GM21786 (cell line): ENCODE measurements around the gene TUBB4B.
"Not testable (repeated sequence)": the region's sequence is repeated elsewhere in the genome, so short reads cannot be mapped to it uniquely, and the experiment has no call there.

Experiments
- ATAC-seq: cut with Tn5 transposase; IDR thresholded peaks from one replicate; pipeline ENCODE4 v1.9.1; 2021; ENCODE audit not compliant: unreplicated experiment

The TUBB4B gene

DNA sequence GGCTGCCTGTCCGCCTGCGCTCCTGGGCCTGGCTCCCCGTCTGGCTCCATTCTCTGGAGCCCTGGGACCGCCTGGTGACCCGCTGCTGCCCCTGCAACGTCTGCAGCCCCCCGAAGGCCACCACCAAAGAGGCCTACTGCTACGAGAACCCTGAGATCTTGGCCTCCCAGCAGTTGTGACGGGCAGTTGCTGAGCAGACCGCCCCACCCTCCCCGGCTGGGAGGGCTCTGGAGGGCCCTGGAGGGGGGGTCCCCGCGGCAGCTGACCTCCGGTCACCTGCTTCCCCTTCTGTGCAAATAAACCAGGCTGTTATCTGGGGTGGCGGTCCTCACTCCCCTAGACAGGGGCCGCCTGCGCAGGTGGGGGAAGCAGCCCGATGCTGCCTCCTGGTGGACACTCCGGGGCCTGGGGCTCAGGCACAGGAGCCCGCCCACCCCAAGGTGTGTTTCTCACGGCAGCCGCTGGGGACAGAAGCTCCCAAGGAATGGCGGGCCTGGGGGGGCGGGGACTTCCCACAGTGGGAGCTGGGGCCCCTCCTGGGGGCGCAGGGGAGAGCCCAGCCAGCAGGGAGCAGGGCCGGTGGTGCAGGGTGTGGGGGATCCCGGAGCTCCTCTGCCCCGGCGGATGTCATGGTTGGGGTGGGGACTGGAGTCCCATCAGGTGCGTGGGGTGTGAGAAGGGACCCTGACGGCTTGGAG is 4.7 kb upstream of the TUBB4B start:
- no peak for ATAC-seq

DNA sequence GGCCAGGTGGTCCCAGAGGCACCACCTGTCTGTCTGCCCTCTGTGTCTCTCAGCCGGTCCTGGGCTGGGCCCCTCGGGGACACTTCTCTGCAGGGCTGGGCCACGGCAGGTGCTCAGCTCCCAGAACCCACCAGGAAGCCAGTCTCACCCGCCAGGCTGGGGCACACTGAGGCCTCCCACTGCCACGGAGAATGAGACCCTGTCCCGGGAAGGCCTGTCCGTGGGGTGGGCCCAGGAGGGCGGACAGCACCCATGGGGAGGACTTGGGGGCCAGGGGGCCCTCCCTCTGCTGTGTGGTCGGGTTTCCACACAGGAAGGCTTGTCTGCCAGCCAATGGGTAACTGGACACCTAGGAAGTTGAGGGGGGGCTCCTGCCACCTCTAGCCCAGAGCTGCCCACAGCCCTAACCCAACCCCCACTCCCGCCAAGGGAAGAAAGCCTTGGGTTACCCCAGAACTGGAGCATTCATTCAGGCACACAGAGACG is 4.1 kb upstream of the TUBB4B start:
- ATAC-seq: no peak

DNA sequence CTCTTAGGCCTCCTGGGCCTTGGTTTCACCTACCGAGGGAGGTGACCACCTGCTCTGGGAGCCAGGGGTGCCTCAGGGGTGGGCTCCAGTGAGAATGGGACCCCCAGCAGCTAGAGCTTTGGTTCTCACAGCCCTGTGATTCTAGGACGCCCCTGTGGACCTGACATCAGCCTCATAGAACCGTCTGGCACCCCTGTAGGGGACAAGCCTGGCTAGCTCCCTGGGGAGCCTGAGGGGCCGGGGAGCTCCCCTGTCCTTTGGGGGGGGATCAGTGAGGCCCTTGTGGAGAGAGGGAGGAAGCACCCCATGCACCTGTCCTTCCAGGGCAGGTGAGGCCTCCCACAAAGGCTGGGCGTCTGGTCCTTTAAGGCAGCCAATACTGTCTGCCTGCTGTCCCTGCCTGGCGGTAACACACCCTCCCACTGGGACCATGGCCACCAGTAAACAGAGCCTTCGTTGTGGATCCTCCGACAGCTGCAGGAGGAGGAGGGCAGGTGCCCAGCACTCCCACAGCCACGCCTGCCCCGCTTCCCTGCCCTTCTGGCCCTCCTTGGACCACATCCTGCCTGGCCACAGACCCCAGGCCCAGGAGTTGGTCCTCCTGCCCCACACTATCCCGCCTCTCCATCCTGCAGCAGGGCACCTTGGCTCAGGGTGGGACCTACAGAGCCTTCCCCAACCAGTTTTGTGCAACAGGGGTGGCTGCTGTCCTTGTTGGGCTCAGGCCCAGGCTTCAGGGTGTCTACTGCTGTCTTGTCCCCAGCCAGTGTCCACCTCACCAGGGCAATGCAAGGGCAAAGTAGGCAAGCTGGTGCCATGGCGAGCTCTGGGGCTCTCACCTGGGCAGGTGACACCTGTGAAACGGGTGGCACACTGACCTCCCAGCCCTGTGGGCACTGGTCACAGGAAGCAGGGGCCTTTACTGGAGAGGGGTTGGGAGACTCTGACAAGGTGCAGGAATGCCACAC is 3.0 kb upstream of the TUBB4B start:
- no peak for ATAC-seq

DNA sequence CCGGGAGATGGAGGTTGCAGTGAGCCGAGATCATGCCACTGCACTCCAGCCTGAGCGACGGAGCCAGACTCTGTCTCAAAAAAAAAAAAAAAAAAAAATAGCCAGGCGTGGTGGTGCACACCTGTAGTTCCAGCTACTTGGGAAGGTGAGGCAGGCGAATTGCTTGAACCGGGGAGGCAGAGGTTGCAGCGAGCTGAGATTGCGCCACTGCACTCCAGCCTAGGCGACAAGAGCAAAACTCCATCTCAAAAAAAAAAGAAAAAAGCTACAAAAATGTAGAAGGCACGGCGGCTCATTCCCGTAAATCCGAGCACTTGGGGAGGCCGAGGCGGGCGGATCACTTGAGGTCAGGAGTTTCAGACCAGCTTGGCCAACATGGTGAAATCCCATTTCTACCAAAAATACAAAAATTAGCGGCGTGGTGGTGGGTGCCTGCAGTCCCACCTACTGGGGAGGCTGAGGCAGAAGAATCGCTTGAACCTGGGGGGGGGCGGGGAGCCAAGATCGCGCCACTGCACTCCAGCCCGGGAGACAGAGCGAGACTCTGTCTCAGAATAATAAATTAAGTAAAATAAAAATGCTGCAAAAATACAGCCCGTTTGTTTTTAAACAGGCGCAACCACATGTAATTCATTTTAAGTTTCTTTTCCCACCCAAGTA is 1.4 kb upstream of the TUBB4B start:
- ATAC-seq: not testable (repeated sequence)

DNA sequence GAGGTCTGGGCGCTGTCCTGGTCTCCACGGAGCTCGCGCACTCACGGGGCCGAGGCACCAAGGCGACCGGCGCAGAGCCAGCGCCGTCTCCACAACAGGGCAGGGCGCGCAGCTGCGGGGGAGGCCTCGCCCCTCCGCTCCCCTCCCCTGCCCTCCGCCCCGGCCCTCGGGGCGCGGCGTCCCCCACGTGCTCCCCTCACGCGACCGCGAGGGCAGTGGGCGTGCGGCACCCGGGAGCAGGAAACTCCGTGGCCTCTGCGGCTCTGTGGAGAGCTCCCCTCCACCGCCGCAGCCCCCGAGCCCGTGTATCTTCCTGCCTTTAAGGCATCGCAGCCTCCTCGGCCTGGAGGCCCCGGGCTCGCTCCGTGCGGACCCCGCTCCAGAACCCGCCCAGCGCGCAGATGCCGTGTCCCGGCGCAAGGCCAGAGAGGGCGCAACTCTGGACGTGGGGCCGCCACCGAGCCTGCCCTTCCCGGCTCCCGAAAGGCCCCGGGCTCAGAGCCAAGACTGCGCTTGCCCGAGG is 708 bp upstream of the TUBB4B start:
- peak; percentile 13 for ATAC-seq

DNA sequence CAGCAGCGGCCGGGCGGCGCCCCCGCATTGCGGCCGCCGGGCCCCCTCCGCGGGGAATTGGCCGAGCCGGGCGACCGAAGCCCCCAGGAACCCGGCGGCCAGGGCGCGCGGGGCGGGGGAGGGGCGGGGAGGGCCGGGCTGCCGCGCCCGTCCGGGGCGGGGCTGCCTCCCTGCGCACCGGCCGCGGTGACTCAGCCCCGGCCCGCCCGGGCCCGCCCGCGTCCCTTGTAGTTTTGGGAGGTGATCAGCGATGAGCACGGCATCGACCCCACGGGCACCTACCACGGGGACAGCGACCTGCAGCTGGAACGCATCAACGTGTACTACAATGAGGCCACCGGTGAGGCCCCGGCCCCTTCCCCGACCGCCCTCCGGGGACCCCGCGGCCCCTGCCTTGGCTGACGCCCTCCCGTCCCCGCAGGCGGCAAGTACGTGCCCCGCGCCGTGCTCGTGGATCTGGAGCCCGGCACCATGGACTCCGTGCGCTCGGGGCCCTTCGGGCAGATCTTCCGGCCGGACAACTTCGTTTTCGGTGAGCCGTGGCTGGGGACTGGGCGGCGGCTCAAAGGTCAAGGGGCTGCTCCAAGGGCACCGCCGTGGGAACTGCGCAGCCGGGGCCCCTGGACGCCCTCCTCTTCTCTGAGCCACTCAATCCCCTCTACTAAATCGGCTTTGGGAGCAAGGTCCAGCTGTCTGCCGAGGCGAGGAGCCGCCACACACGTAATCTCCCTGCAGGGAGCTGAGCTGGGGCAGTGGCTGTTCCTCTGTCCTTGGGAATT is 592 bp downstream of the TUBB4B start:
- ATAC-seq: peak; percentile 2

DNA sequence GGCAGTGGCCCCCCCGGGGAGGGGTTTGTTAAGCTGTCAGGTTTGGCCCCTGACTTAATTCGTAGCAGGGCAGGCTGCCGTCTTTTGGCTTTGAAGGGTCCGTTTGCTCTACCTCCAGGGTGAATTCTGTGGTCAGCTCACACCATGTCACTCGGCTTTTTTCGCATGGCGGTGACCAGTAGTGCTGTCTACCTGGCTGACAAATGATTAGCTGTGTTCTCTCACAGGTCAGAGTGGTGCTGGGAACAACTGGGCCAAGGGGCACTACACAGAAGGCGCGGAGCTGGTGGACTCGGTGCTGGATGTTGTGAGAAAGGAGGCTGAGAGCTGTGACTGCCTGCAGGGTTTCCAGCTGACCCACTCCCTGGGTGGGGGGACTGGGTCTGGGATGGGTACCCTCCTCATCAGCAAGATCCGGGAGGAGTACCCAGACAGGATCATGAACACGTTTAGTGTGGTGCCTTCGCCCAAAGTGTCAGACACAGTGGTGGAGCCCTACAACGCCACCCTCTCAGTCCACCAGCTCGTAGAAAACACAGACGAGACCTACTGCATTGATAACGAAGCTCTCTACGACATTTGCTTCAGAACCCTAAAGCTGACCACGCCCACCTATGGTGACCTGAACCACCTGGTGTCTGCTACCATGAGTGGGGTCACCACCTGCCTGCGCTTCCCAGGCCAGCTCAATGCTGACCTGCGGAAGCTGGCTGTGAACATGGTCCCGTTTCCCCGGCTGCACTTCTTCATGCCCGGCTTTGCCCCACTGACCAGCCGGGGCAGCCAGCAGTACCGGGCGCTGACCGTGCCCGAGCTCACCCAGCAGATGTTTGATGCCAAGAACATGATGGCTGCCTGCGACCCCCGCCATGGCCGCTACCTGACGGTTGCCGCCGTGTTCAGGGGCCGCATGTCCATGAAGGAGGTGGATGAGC is 1.4 kb downstream of the TUBB4B start:
- no peak for ATAC-seq

DNA sequence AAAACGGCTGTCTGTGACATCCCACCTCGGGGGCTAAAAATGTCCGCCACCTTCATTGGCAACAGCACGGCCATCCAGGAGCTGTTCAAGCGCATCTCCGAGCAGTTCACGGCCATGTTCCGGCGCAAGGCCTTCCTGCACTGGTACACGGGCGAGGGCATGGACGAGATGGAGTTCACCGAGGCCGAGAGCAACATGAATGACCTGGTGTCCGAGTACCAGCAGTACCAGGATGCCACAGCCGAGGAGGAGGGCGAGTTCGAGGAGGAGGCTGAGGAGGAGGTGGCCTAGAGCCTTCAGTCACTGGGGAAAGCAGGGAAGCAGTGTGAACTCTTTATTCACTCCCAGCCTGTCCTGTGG is 2.2 kb downstream of the TUBB4B start:
- not testable (repeated sequence) for ATAC-seq

DNA sequence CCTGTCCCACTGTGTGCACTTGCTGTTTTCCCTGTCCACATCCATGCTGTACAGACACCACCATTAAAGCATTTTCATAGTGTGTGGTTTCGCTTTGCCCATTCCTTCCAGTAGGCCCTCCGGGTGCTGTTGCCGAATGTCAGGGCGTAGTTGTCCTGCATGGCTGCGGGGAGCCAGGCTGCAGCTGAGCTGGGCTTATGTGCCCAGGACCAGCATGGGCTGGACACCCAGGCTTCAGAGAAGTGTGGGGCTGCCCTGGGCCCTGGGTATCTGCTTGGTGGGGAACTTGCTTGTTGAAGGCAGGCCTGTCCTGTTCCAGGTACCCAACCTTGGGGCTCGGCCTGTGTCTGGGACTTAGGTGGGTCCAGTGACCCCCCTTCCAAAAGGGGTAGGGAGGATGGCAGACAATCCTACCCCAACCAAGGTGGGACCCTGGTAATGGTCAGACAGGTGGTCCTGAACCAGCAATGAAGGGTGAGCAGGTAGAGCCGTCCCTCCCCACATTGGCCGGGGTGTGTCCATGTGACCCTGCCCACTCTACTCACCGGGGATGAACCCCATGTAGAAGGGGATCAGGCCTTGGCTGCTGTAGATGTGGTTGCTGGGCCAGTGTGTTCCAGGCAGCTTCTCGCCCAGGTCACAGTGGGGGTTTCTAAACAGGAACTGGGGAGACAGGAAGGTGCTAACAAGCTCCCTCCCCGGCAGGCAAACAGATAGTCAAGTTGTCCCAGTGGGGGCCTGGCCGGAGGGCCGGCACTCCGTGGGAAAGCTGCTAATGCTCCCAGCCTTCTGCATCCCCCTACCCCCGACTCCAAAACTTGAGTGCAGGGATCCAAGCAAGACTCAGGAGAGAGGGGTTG is 2.8 kb downstream of the TUBB4B start:
- ATAC-seq: no peak

DNA sequence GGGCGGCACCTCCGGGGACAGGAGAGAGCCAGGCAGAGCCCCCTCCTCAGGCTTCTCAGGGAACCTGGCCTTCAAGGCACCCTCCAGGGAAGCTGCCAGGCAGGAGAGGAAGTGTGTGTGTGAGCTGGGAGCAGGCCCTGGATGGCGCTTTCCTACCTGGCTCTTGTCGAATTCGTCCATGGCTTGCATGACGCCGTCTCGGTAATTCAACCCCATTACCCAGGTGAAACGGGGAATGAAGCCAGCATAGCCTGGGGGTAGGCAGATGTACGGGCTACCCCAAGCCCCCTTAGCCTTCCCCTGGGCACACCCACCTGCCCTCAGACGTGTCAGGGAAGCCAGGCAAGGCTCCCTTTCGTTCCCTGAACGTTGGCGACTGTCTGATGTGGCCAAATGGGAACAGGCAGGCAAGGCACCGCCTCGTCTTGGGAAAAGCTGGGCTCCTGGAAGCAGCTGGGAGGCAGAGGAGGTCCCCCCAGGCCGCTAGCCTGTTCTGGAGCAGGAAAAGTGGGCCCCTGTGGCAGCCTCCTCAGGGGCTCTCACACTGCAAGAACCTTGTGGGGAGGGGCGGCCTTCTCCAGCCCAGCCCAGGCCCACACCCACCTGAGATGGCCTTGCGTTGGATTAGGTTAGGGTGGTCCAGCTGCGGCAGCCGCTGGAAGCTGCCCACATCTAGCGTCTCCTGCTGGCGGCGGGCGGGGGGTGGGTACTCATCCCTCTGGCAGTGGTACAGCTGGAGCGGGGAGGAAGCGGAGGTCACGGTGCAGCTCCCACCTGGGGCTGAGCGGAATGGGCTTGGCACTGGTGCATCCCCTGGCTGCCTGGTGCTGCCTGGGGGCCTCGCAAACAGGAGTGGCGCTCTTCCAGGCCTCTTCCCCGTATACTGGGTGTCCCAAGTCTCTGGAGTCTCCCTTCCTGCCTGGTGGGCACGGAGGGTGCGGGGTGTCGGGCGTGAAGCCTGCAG is 3.7 kb downstream of the TUBB4B start:
- ATAC-seq: no peak

DNA sequence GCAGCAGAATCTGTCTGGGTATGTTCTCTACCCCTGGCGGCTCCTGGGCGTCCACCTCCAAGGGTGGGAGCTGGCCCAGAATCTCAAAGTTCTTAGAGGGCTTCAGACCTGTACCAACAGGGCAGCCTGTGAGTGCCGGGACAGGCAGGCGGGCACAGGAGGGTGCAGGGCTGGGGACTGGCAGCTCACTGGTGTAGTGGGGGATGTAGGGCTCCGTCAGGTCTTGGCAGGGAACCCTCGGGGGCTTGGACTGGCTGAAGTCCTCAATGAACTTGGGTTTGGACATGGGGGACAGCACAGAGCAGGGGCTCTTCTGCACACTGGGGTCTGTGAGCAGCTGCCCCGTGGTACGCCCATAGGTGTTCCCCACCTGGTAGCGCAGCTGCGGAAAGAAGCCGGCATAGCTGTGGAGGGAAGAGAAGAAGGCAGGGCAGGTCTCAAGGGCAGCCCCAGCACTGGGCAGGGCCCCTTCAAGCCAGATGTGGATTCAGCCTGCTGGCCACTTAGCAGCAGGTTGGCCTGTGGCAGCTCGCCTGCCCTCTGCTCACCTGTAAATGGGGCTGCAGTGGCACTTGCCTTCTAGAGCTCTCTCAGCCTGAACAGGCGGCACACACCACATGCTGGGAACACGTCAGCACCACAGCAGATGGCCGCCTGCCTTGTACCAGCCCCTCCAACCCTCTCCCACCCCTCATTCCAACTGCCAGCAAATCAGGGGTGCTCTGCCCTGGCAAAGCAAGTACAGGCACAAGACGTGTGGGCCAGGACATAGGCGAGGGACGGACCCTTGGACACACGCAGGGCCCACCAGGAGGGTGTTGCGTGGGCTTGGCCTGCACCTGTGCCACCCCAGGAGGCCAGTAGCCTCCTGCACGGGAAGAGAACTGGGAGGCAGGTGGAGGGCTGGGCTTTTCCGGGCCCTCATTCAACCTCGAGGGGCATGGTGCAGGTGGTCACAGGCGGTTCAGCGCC is 4.6 kb downstream of the TUBB4B start:
- ATAC-seq: no peak

DNA sequence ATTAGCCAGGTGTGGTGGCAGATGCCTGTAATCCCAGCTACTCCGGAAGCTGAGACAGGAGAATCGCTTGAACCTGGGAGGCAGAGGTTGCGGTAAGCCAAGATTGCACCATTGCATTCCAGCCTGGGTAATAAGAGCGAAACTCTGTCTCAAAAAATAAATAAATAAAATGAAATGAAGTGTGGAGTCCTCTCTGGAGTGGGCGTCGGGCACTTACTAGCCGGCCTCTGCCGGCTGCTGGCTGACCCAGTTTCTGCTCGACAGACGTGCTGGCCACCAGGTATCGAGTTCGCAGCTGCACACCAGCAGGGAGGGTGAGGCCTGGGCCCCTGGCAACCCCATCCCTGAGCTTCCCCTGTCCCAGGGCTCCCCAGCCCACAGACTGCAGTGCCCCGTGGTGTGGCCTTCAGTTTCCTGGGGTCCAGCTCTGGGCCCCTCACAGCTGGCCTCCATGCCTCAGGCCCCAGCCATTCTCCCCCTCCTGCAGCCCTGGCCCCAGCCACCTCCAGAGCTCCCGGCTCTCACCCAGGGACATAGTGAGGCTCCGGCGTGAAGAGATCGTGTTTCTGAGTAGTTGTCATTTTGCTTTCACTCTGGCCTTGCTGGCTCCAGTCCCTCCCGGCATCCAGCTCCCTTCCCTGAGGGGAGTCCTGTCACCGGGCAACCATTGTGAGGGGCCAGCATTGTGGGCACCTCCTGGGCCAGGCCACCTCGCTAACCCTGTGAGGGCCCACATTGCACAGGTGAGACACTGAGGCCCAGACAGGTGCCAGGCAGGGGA is 6.2 kb downstream of the TUBB4B start:
- no peak for ATAC-seq

DNA sequence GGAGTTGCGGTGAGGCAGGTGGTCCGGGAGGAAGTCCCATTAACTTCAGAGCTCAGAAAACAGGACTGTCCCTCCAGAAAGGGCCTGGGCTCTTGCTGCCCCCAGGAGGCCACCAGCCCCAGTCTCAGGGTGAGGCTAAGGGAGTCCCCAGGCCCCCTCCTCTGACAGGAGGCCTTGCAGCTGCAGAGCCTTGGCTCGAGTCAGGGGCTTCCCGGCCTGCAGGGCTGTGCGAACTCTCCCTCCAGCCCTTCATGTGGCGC is 6.8 kb downstream of the TUBB4B start:
- ATAC-seq: no peak

DNA sequence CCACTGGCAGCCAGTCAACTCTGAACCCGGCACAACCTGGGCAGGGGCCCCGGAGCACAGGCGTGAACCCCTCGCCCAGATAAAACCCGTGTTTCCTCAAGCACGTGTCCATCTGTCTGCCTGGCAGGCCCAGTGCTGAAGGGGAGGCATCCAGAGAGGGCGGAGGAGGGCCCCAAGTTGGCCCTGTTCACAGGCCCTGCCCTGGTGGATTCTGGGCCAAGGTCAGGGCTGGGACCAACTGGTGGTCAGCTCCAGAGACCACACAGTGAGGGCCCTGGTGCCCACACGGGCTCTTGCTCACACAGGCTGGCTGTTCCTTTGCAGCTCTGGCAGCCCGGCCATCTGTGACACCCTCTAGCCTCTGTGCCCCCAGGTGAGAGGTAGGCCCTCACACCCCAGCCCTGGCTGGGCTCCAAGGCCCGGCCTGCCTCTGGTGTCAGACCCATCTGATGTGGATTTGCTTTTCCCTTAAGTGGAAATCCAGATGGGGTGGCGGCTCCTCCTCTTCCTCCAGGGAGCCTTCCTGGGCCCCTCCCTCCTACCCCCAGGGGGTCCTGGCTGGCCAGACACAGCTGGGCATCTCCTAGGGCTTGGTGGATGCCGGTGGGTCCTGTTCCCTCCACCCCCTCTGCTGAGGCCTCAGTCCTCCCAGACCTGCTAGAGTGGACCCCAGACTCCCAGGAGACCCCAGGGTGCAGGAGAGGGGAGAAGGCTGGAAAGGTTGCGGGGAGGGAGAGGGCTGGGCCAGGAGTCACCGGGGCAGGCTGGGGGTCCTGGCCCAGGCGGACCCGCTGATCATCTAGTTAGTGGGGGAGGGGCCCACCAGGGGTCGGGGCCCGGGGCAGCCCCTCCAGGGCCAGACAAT is 9.5 kb downstream of the TUBB4B start:
- ATAC-seq: no peak

DNA sequence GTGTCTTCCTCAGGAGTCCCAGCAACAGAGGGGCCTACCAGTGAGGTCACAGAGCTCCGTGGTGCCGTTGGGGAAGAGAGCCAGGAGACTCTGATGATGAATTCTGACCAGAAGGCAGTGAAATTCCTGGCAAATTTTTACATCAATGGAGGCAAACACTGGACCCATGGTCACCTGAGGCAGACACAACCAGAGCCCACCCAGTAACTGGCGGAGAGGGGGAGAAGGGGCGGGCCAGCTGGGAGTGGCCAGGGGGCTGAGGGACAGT is 10.0 kb downstream of the TUBB4B start, which contains the start of gene STPG3:
TSS of gene STPG3 (plus strand) at position 93 of the 268 bp plus-strand sequence. CDS start at position 94, 1 bp downstream.
- no peak for ATAC-seq
